Endodermal cell (in vitro differentiated cells): ENCODE data around the gene TTC8. TPM values are rescaled to one million over a fixed set of nuclear protein-coding genes. Genes with fewer than 3 reads are reported as not detected.

Experiments used
- DNase-seq: peaks from one replicate; pipeline ENCODE4 v3.0.0-alpha.2; 2017
- H3K27ac ChIP-seq: 2 replicates; pipeline ENCODE4 v1.5.1; 2013; ENCODE audit warnings: mild to moderate bottlenecking, low read depth, low read length, moderate library complexity
- H3K27me3 ChIP-seq: 2 replicates; pipeline ENCODE4 v1.6.1; 2013; ENCODE audit warnings: mild to moderate bottlenecking, low read length, moderate library complexity; ENCODE audit not compliant: insufficient read depth, control insufficient read depth, poor library complexity, severe bottlenecking
- H3K36me3 ChIP-seq: 2 replicates; pipeline ENCODE4 v1.7.0; 2013; ENCODE audit warnings: mild to moderate bottlenecking, low read length, moderate library complexity; ENCODE audit not compliant: control insufficient read depth, insufficient read depth
- H3K4me1 ChIP-seq: one replicate; pipeline ENCODE4 v1.7.0; 2013; ENCODE audit warnings: low read length; ENCODE audit not compliant: control insufficient read depth, insufficient read depth
- H3K4me3 ChIP-seq: 2 replicates; pipeline ENCODE4 v1.5.1; 2013; ENCODE audit warnings: mild to moderate bottlenecking, low read length, moderate library complexity
- H3K9ac ChIP-seq: 2 replicates; pipeline ENCODE4 v1.6.1; 2013; ENCODE audit warnings: mild to moderate bottlenecking, low read length, moderate library complexity; ENCODE audit not compliant: poor library complexity, severe bottlenecking; ENCODE audit errors: extremely low read depth
- H3K9me3 ChIP-seq: 2 replicates; pipeline ENCODE4 v1.6.1; 2013; ENCODE audit warnings: mild to moderate bottlenecking, low read length, moderate library complexity; ENCODE audit not compliant: control insufficient read depth
- H3K27ac Mint-ChIP-seq: 2 replicates; pipeline ENCODE4 v1.8.0; 2020; ENCODE audit warnings: mixed read lengths
- H3K27me3 Mint-ChIP-seq: 2 replicates; pipeline ENCODE4 v1.8.0; 2021; ENCODE audit warnings: mild to moderate bottlenecking, mixed read lengths; ENCODE audit not compliant: insufficient read depth
- H3K36me3 Mint-ChIP-seq: 2 replicates; pipeline ENCODE4 v1.8.0; 2020; ENCODE audit warnings: low read depth, mixed read lengths
- H3K4me1 Mint-ChIP-seq: 2 replicates; pipeline ENCODE4 v1.8.0; 2020; ENCODE audit warnings: mixed read lengths
- H3K4me3 Mint-ChIP-seq: 2 replicates; pipeline ENCODE4 v1.8.0; 2020; ENCODE audit warnings: mild to moderate bottlenecking, moderate library complexity, mixed read lengths
- H3K9me3 Mint-ChIP-seq: 2 replicates; pipeline ENCODE4 v1.8.0; 2020; ENCODE audit warnings: mild to moderate bottlenecking, mixed read lengths
- CTCF ChIP-seq: fragments of 200-600 bp; sonication (generic); conservative IDR thresholded peaks from 2 replicates; pipeline ENCODE4 v1.5.0; 2021; ENCODE audit warnings: antibody characterized with exemption, mild to moderate bottlenecking
- WGBS, 2 experiments: methylation state at CpG; one replicate each; pipeline versions ENCODE4 v1.1.5 to v1.1.7; 2013; ENCODE audit warnings: missing lambda C conversion rate in 2 of 2, mixed read lengths in 1 of 2; ENCODE audit not compliant: insufficient coverage in 1 of 2, insufficient read length in 1 of 2; 5-methylcytosine and 5-hydroxymethylcytosine counted together
- total RNA-seq, 2 donors: library from RNA; stranded (reverse); fragmentation: NEBNext Ultra II Directional in 1 of 2; extraction: Animal tissue kit (Norgen Biotek cat#: 25700) in 1 of 2; gene quantifications; 2 replicates in 1 of 2; 3 replicates in 1 of 2; pipeline ENCODE4 v1.2.1, GENCODE V29; 2021

The TTC8 gene
- total RNA-seq, 2 donors from 2014 or later, result 25.6 to 33.4 TPM

- Mint-ChIP-seq H3K27me3 (peaks cover 11% of the 10 kb centered on the region), H3K9me3 (no peaks in the 10 kb centered on the region), H3K27ac (no peak overlapping the region), H3K4me1 (no peaks in the 10 kb centered on the region), H3K4me3 (no peak overlapping the region), H3K36me3 (no peaks in the 10 kb centered on the region)
- Histone ChIP-seq H3K27me3 (no peaks in the 10 kb centered on the region), H3K36me3 (no peaks in the 10 kb centered on the region), H3K9ac (no peak overlapping the region), H3K27ac (no peak overlapping the region), H3K4me1 (no peaks in the 10 kb centered on the region), H3K4me3 (no peak overlapping the region), H3K9me3 (no peaks in the 10 kb centered on the region)
- no peak for DNase-seq
- WGBS, 2 experiments, result 90 to 100% methylated on average over 3 to 4 of the region's 4 CpGs
- TF ChIP-seq CTCF, result no peak
Observed at GRCh38 chr14:88914956-88915355, 90.5 kb downstream of the TTC8 start.

GRCh38 chr14:88919502-88919901, 95.1 kb downstream of the TTC8 start:
- no peaks in the 10 kb centered on the region for H3K36me3 ChIP-seq
- Mint-ChIP-seq H3K27me3 (peaks cover 14% of the 10 kb centered on the region), H3K36me3 (no peaks in the 10 kb centered on the region), H3K9me3 (peaks cover 9% of the 10 kb centered on the region), H3K27ac (no peak overlapping the region), H3K4me1 (no peaks in the 10 kb centered on the region), H3K4me3 (no peak overlapping the region)
- H3K27me3 ChIP-seq, result no peaks in the 10 kb centered on the region
- no peak for DNase-seq
- WGBS, 2 experiments, result 88 to 89% methylated on average over 3 of the region's 3 CpGs
- no peak overlapping the region for H3K9ac ChIP-seq
- H3K4me3 ChIP-seq, result no peak overlapping the region
- peaks cover 8% of the 10 kb centered on the region for H3K9me3 ChIP-seq
- no peak for TF ChIP-seq CTCF
- H3K4me1 ChIP-seq, result no peaks in the 10 kb centered on the region
- no peak overlapping the region for H3K27ac ChIP-seq

Other genes with a start within 250 kb of the TTC8 start
- gene EML5, start 31.7 kb upstream of the TTC8 start, total RNA-seq, result 1 to 10 TPM; 1.7 to 2.3 TPM